HCT116 (cell line): ENCODE measurements around the gene BCL11B. TPM values are rescaled to one million over a fixed set of nuclear protein-coding genes. Genes with fewer than 3 reads are reported as not detected.

Source experiments
- ATAC-seq: fragments of 200-7000 bp; cut with Tn5 transposase; 2 replicates; pipeline ENCODE4 v1.9.1; 2020; ENCODE audit warnings: mild to moderate bottlenecking, moderate library complexity
- BruUV-seq: library from RNA; stranded (reverse); fragments of 400-500 nt; replicated peaks from 2 replicates; lab custom pipeline; 2021; lab: Mats Ljungman, UMichigan
- CTCF ChIA-PET: fragments of 300-600 bp; sonication (Branson Sonifier 250); formaldehyde crosslinking; loops from one replicate; lab custom pipeline; 2021; ENCODE audit warnings: antibody characterized with exemption; lab: Charles Lee
- POLR2A ChIA-PET: fragments of 300-600, 350-600 bp; sonication (Branson Sonifier 250); formaldehyde crosslinking; loops from one replicate; lab custom pipeline; 2021; ENCODE audit warnings: antibody characterized with exemption; lab: Charles Lee
- RAD21 ChIA-PET, 2 experiments: fragments of 300-600 bp; sonication (Branson Sonifier 250); formaldehyde crosslinking; loops; one replicate each; lab custom pipeline; 2023; ENCODE audit warnings: low total read pairs in 2 of 2; ENCODE audit not compliant: uncharacterized antibody in 2 of 2, unreplicated experiment in 2 of 2, low non-redundant PET in 1 of 2; lab: Charles Lee
- DNase-seq: peaks from one replicate; pipeline ENCODE4 v3.0.0-alpha.2; 2010; ENCODE audit warnings: low read depth, low spot score
- H2AFZ ChIP-seq: fragments of 200-600 bp; shearing (Covaris generic), sonication (generic); 2 replicates; pipeline ENCODE4 v1.6.1; 2017; ENCODE audit warnings: low read depth, mixed run types, mixed read lengths, antibody characterized with exemption, low read length; ENCODE audit not compliant: poor library complexity, severe bottlenecking
- H3K27ac ChIP-seq: 2 replicates; pipeline ENCODE4 v1.5.1; 2012; ENCODE audit warnings: low read depth, low read length
- H3K27me3 ChIP-seq: fragments of 200-600 bp; sonication (generic); 2 replicates; pipeline ENCODE4 v1.6.1; 2016; ENCODE audit warnings: mixed run types, low read length, mixed read lengths; ENCODE audit not compliant: insufficient read depth
- H3K36me3 ChIP-seq, 2 experiments: fragments of 200-500 bp in 1 of 2; fragments of 200-600 bp in 1 of 2; sonication (Bioruptor generic) in 1 of 2; sonication (generic) in 1 of 2; 2 replicates each; pipeline versions ENCODE4 v1.5.1 to v1.6.1; 2014 to 2016; ENCODE audit warnings: low read length in 2 of 2, inconsistent platforms in 1 of 2, mixed read lengths in 1 of 2, mixed run types in 1 of 2; ENCODE audit not compliant: insufficient read depth in 2 of 2, control insufficient read depth in 1 of 2
- H3K4me1 ChIP-seq, 2 experiments: fragments of 200-600 bp in 1 of 2; sonication (generic) in 1 of 2; 2 replicates each; pipeline versions ENCODE4 v1.5.1 to v1.6.1; 2012 to 2017; ENCODE audit warnings: low read length in 2 of 2, inconsistent platforms in 1 of 2, mild to moderate bottlenecking in 1 of 2, mixed read lengths in 1 of 2, mixed run types in 1 of 2, moderate library complexity in 1 of 2; ENCODE audit not compliant: insufficient read depth in 2 of 2, control insufficient read depth in 1 of 2
- H3K4me2 ChIP-seq: fragments of 200-600 bp; sonication (generic); 2 replicates; pipeline ENCODE4 v1.6.1; 2017; ENCODE audit warnings: mixed run types, low read length, mixed read lengths
- H3K4me3 ChIP-seq, 2 experiments: fragments of 200-600 bp in 1 of 2; sonication (generic) in 1 of 2; replicated peaks in 1 of 2; 2 replicates each; pipeline ENCODE4 v1.5.1; 2011 to 2016; ENCODE audit warnings: low read length in 2 of 2, control low read depth in 1 of 2, low read depth in 1 of 2, mild to moderate bottlenecking in 1 of 2, mixed read lengths in 1 of 2, mixed run types in 1 of 2
- H3K79me2 ChIP-seq: fragments of 200-600 bp; sonication (generic); 2 replicates; pipeline ENCODE4 v1.6.1; 2017; ENCODE audit warnings: mild to moderate bottlenecking, mixed run types, low read length, moderate library complexity, mixed read lengths; ENCODE audit not compliant: insufficient read depth
- H3K9ac ChIP-seq: fragments of 200-600 bp; sonication (generic); 2 replicates; pipeline ENCODE4 v1.6.1; 2016; ENCODE audit warnings: low read length, mixed read lengths
- H3K9me2 ChIP-seq: fragments of 200-600 bp; sonication (generic), shearing (Covaris generic); 2 replicates; pipeline ENCODE4 v1.6.1; 2017; ENCODE audit warnings: mixed run types, mild to moderate bottlenecking, moderate library complexity; ENCODE audit not compliant: insufficient read depth
- H3K9me3 ChIP-seq, 2 experiments: fragments of 200-500 bp in 1 of 2; fragments of 200-600 bp in 1 of 2; sonication (Bioruptor generic) in 1 of 2; sonication (generic) in 1 of 2; 2 replicates each; pipeline ENCODE4 v1.6.1; 2014 to 2017; ENCODE audit warnings: low read length in 2 of 2, mixed read lengths in 2 of 2, inconsistent platforms in 1 of 2, low read depth in 1 of 2, mild to moderate bottlenecking in 1 of 2, mixed run types in 1 of 2, moderate library complexity in 1 of 2; ENCODE audit not compliant: control insufficient read depth in 1 of 2, insufficient read depth in 1 of 2
- H4K20me1 ChIP-seq: fragments of 200-600 bp; sonication (generic), shearing (Covaris generic); 2 replicates; pipeline ENCODE4 v1.6.1; 2017; ENCODE audit warnings: mixed run types, mild to moderate bottlenecking, moderate library complexity; ENCODE audit not compliant: insufficient read depth
- ELF1 ChIP-seq: IDR thresholded peaks from 2 replicates; pipeline ENCODE4 v1.6.1; 2012; ENCODE audit warnings: low read depth, borderline replicate concordance
- EZH2phosphoT487 ChIP-seq: fragments of 200-600 bp; IDR thresholded peaks from 2 replicates; pipeline ENCODE4 v1.6.1; 2018; ENCODE audit warnings: antibody characterized with exemption, borderline replicate concordance
- RAD21 ChIP-seq: IDR thresholded peaks from 2 replicates; pipeline ENCODE4 v1.6.1; 2012; ENCODE audit warnings: low read depth, mild to moderate bottlenecking
- TCF7L2 ChIP-seq: IDR thresholded peaks from 2 replicates; pipeline ENCODE4 v1.7.0; 2011; ENCODE audit warnings: borderline replicate concordance, inconsistent platforms; ENCODE audit not compliant: insufficient read depth, insufficient read length; ENCODE audit errors: extremely low read depth
- ZFX ChIP-seq: fragments of 450-650 bp; IDR thresholded peaks from 2 replicates; pipeline ENCODE4 v1.6.1; 2017
- ZNF274 ChIP-seq: fragments of 200-500 bp; sonication (Bioruptor generic); IDR thresholded peaks from 2 replicates; pipeline ENCODE4 v1.6.1; 2014; ENCODE audit warnings: mild to moderate bottlenecking, low read depth, low read length, inconsistent platforms
- intact Hi-C: fragments of 100-400 bp; cut with micrococcal nuclease; formaldehyde crosslinking; loops from 2 replicates; pipeline ENCODE4 v1.10.0; 2022
- total RNA-seq: library from RNA; stranded (reverse); gene quantifications from one replicate; pipeline ENCODE4 v1.2.1, GENCODE V29; 2021; ENCODE audit not compliant: unreplicated experiment
- TF ChIP-seq, protein P1 (sequence below), 3 experiments: fragments of 200-600 bp in 1 of 3; sonication (generic) in 1 of 3; IDR thresholded peaks in 2 of 3; conservative IDR thresholded peaks in 1 of 3; 2 replicates each; pipeline ENCODE4 v1.5.1; 2012 to 2017; ENCODE audit warnings: low read depth in 2 of 3, low read length in 2 of 3, antibody characterized with exemption in 1 of 3, borderline replicate concordance in 1 of 3, control low read depth in 1 of 3, mild to moderate bottlenecking in 1 of 3, mixed read lengths in 1 of 3, mixed run types in 1 of 3, moderate library complexity in 1 of 3; ENCODE audit not compliant: insufficient read depth in 1 of 3

Gene BCL11B
- total RNA-seq, 1 experiment from 2014 or later: 1.1 TPM

- Histone ChIP-seq H3K4me2 (no peak overlapping the region), H3K27ac (no peak overlapping the region), H4K20me1 (no peaks in the 10 kb centered on the region), H3K4me1 (no peaks in the 10 kb centered on the region), H3K4me3 (no peak overlapping the region), H3K9me2 (no peaks in the 10 kb centered on the region), H2AFZ (no peak overlapping the region), H3K9ac (no peak overlapping the region), H3K36me3 (no peaks in the 10 kb centered on the region), H3K27me3 (peaks cover 10% of the 10 kb centered on the region), H3K79me2 (no peaks in the 10 kb centered on the region), H3K9me3 (no peaks in the 10 kb centered on the region)
- ChIA-PET CTCF (no interaction called here), RAD21 (no interaction called here), POLR2A (no interaction called here)
- ATAC-seq (no peak), DNase-seq (no peak)
- intact Hi-C loops: no loop called here
- BruUV-seq: no TSS peak
- TF ChIP-seq ELF1 (no peak), RAD21 (no peak), TCF7L2 (no peak), ZNF274 (no peak), EZH2phosphoT487 (no peak), ZFX (no peak)
- TF ChIP-seq, protein P1, sequence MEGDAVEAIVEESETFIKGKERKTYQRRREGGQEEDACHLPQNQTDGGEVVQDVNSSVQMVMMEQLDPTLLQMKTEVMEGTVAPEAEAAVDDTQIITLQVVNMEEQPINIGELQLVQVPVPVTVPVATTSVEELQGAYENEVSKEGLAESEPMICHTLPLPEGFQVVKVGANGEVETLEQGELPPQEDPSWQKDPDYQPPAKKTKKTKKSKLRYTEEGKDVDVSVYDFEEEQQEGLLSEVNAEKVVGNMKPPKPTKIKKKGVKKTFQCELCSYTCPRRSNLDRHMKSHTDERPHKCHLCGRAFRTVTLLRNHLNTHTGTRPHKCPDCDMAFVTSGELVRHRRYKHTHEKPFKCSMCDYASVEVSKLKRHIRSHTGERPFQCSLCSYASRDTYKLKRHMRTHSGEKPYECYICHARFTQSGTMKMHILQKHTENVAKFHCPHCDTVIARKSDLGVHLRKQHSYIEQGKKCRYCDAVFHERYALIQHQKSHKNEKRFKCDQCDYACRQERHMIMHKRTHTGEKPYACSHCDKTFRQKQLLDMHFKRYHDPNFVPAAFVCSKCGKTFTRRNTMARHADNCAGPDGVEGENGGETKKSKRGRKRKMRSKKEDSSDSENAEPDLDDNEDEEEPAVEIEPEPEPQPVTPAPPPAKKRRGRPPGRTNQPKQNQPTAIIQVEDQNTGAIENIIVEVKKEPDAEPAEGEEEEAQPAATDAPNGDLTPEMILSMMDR (IDR thresholded peaks at IDR 0.05 in 2 of 3, conservative IDR thresholded peaks at IDR 0.05 in 1 of 3; ENCODE audit: borderline replicate concordance in 1 of 3, insufficient read depth in 1 of 3, low read depth in 2 of 3, low read length in 2 of 3): no peak
Observed at GRCh38 chr14:99156090-99156425, 115.9 kb downstream of the BCL11B start.
